HG03064 (cell line): ENCODE measurements around the gene MADD.

Experiments
- ATAC-seq: cut with Tn5 transposase; IDR thresholded peaks from one replicate; pipeline ENCODE4 v1.9.1; 2021; ENCODE audit warnings: low read depth; ENCODE audit not compliant: unreplicated experiment

MADD gene

DNA sequence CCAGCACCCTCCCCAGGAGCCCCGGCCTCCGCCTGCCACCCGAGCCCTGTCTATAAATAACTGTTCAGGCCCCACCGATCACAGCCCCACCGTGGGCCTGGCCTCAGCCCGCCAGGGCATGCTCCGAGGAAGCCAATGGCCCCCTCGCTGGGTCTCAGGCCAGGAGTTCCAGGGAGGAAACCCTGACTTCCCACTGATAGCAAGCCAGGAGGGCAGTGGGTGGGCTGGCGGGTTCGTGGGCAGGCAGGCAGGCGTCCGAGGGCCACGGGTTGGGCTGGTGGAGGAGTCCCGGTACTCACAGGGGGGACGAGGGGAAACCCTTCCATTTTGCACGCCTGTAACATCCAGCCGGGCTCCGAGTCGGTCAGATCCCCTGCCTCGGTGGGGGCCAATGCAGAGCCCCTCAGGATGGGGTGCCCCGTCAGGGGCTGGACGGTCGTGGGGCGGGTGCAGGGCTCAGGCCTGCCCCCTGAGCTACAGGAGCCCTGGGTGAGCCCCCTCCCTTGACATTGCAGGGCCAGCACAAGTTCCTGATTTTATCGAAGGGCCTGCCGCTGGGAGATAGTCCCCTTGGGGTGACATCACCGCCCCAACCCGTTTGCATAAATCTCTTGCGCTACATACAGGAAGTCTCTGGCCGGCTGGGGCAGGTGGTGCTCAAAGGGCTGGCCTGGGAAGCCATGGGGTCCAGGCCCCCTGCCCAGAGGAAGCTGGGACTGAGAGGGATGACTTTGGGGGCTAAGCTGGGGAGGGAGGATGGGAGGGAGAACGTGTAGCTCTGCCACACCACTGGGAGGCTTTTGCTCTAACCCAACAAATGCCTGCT lies 108.3 kb downstream of the MADD start, which contains the start of gene SPI1:
SPI1 (minus strand) TSS at position 538 of the 826 bp plus-strand sequence; CDS start at position 344, 194 bp downstream.
- ATAC-seq: peak; percentile 69

- ATAC-seq: no peak
Measured at GRCh38 chr11:47378836-47379170, 108.9 kb downstream of the MADD start.

DNA sequence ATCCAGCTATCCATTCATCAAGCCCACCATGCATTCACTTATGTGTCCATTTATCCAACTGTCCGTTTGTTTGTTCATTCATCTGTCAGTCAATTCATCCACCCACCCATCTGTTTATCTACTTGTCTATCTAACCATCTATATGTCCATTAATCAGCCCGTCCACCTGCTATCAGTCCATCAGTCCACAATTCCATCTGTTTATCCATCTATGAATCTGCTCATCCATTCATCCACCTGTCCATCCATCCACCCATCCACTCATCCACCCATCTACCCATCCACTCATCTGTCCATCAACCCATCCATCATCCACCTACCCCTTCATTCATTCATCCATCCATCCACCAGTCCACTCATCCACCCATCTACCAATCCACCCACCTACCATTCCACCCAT lies 109.4 kb downstream of the MADD start:
- no peak for ATAC-seq
